ENCODE data around the gene MYRFL. TPM values are rescaled to one million over a fixed set of nuclear protein-coding genes. Genes with fewer than 3 reads are reported as not detected.
"Not testable (repeated sequence)": the region's sequence is repeated elsewhere in the genome, so short reads cannot be mapped to it uniquely, and the experiment has no call there.

Gene MYRFL
- total RNA-seq, 3 donors from 2014 or later (not counting 1 experiment from before 2014, with no cell fraction given): not detected

DNA sequence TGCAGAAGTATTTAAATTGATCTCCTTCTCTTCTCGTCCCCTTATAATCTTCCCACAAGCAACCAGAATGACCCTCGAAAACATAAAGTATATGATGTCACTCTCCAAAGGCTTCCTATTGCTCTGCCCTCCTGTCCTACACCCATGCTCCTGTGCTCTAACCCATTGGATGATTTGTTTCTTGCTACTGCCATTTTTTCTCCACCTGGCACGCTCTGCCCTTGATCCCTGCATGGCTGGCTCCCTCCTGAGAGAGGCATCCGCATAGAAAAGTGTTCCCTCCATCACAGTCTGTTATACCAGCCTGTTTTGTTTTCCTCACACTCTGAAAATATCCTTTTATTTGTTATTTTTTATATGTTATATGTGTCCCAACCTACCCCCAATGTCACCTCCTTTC is 19.8 kb downstream of the MYRFL start:
- no peaks in the 10 kb centered on the region for H3K36me3 Mint-ChIP-seq
- no peaks in the 10 kb centered on the region for H3K4me1 Mint-ChIP-seq
- ATAC-seq: no peak

DNA sequence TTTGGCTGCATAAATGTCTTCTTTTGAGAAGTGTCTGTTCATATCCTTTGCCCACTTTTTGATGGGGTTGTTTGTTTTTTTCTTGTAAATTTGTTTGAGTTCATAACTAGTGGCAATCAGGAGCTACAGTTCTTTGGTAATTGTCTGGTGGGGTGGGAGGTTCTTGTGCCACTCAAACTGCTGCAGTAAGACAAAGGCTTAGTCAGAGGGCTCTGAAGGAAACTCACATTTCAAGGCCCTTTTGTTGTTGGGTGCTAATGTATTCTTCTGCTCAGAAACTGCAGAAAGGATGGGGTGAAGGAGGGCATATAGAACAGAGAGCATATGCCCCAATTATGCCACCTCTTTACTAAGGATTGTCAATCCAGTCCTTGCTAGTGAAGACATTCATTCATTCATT is 21.9 kb downstream of the MYRFL start:
- no peak for TF ChIP-seq CTCF (IDR thresholded peaks at IDR 0.05)
- Mint-ChIP-seq H3K4me1 (no peaks in the 10 kb centered on the region), H3K27me3 (ENCODE audit: low read depth in 2 of 2) (peaks cover 0 to 9% of the 10 kb centered on the region in 2 donors), H3K36me3 (no peaks in the 10 kb centered on the region), H3K4me3 (no peak overlapping the region), H3K9me3 (no peaks in the 10 kb centered on the region), H3K27ac (no peak overlapping the region)
- DNase-seq (no peak), ATAC-seq (no peak)
- H3K27ac ChIP-seq (ENCODE audit: low read length): no peak overlapping the region
- no peak overlapping the region for H3K4me3 ChIP-seq (ENCODE audit: low read length)
- H3K4me1 ChIP-seq (ENCODE audit: control insufficient read depth, insufficient read depth, low read length): no peaks in the 10 kb centered on the region
- H3K27me3 ChIP-seq (ENCODE audit: control insufficient read depth, insufficient read depth, low read length): no peaks in the 10 kb centered on the region
- no peaks in the 10 kb centered on the region for H3K9me3 ChIP-seq (ENCODE audit: control insufficient read depth, insufficient read depth, low read length)
- intact Hi-C loops (cut with micrococcal nuclease): no loop called here
- no peaks in the 10 kb centered on the region for H3K36me3 ChIP-seq (ENCODE audit: control insufficient read depth, insufficient read depth, low read length)

More for the DNA sequence above, 19.8 kb downstream of the MYRFL start:
- intact Hi-C loops (cut with micrococcal nuclease): no loop called here
- no peaks in the 10 kb centered on the region for H3K27me3 ChIP-seq (ENCODE audit: control insufficient read depth, insufficient read depth, low read length)
- Mint-ChIP-seq H3K9me3 (no peaks in the 10 kb centered on the region), H3K27me3 (ENCODE audit: low read depth in 2 of 2) (peaks cover 10 to 18% of the 10 kb centered on the region in 2 donors), H3K27ac (no peak overlapping the region), H3K4me3 (no peak overlapping the region)
- H3K4me3 ChIP-seq (ENCODE audit: low read length): no peak overlapping the region
- H3K36me3 ChIP-seq (ENCODE audit: control insufficient read depth, insufficient read depth, low read length): no peaks in the 10 kb centered on the region
- TF ChIP-seq CTCF (IDR thresholded peaks at IDR 0.05): no peak
- H3K4me1 ChIP-seq (ENCODE audit: control insufficient read depth, insufficient read depth, low read length): no peaks in the 10 kb centered on the region
- no peaks in the 10 kb centered on the region for H3K9me3 ChIP-seq (ENCODE audit: control insufficient read depth, insufficient read depth, low read length)
- H3K27ac ChIP-seq (ENCODE audit: low read length): no peak overlapping the region
- DNase-seq: no peak
- WGBS (ENCODE audit: insufficient coverage): 85% methylated on average over 4 of the region's 4 CpGs

GRCh38 chr12:69851976-69852375 is 26.9 kb downstream of the MYRFL start:
- ATAC-seq: no peak
- H3K4me3 Mint-ChIP-seq: no peak overlapping the region
- intact Hi-C loops (cut with micrococcal nuclease): no loop called here

DNA sequence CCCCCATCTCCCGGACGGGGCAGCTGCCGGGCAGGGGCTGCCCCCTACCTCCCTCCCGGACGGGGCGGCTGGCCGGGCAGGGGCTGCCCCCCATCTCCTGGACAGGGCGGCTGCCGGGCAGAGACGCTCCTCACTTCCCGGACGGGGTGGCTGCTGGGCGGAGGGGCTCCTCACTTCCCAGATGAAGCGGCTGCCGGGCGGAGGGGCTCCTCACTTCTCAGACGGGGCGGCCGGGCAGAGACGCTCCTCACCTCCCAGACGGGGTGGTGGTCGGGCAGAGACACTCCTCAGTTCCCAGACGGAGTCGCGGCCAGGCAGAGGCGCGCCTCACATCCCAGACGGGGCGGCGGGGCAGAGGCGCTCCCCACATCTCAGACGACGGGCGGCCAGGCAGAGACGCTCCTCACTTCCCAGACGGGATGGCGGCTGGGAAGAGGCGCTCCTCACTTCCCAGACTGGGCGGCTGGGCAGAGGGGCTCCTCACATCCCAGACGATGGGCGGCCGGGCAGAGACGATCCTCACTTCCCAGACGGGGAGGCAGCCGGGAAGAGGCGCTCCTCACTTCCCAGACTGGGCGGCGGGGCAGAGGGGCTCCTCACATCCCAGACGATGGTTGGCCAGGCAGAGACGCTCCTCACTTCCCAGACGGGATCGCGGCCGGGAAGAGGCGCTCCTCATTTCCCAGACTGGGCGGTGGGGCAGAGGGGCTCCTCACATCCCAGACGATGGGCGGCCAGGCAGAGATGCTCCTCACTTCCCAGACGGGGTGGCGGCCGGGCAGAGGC is 28.3 kb downstream of the MYRFL start:
- intact Hi-C loops (cut with micrococcal nuclease); H3K27me3 Mint-ChIP-seq (ENCODE audit: low read depth in 2 of 2); H3K4me1 Mint-ChIP-seq; H3K9me3 Mint-ChIP-seq; H3K27ac ChIP-seq (ENCODE audit: low read length); H3K4me3 Mint-ChIP-seq; H3K9me3 ChIP-seq (ENCODE audit: control insufficient read depth, insufficient read depth, low read length); ATAC-seq; H3K27ac Mint-ChIP-seq; H3K36me3 Mint-ChIP-seq; DNase-seq; H3K4me1 ChIP-seq (ENCODE audit: control insufficient read depth, insufficient read depth, low read length); H3K4me3 ChIP-seq (ENCODE audit: low read length); H3K27me3 ChIP-seq (ENCODE audit: control insufficient read depth, insufficient read depth, low read length); H3K36me3 ChIP-seq (ENCODE audit: control insufficient read depth, insufficient read depth, low read length): not testable (repeated sequence)
- WGBS (ENCODE audit: insufficient coverage): 96% methylated on average over 58 of the region's 61 CpGs

More at GRCh38 chr12:69851976-69852375, 26.9 kb downstream of the MYRFL start:
- Histone ChIP-seq H3K4me1 (ENCODE audit: control insufficient read depth, insufficient read depth, low read length) (no peaks in the 10 kb centered on the region), H3K27me3 (ENCODE audit: control insufficient read depth, insufficient read depth, low read length) (no peaks in the 10 kb centered on the region), H3K4me3 (ENCODE audit: low read length) (no peak overlapping the region), H3K36me3 (ENCODE audit: control insufficient read depth, insufficient read depth, low read length) (no peaks in the 10 kb centered on the region), H3K27ac (ENCODE audit: low read length) (no peak overlapping the region), H3K9me3 (ENCODE audit: control insufficient read depth, insufficient read depth, low read length) (no peaks in the 10 kb centered on the region)
- 100% methylated on average over 2 of the region's 2 CpGs for WGBS (ENCODE audit: insufficient coverage)
- DNase-seq: no peak
- no peaks in the 10 kb centered on the region for H3K36me3 Mint-ChIP-seq
- H3K4me1 Mint-ChIP-seq: no peaks in the 10 kb centered on the region
- TF ChIP-seq CTCF (IDR thresholded peaks at IDR 0.05): no peak
- no peak overlapping the region for H3K27ac Mint-ChIP-seq
- H3K9me3 Mint-ChIP-seq: no peaks in the 10 kb centered on the region
- H3K27me3 Mint-ChIP-seq (ENCODE audit: low read depth in 2 of 2): peaks cover 0 to 2% of the 10 kb centered on the region in 2 donors

All from natural killer cell (primary cell).